PC-9 (cell line): ENCODE results near the gene TRPM1. TPM values are rescaled to one million over a fixed set of nuclear protein-coding genes. Genes with fewer than 3 reads are reported as not detected.

ENCODE experiments used
- BruUV-seq: library from RNA; stranded (reverse); fragments of 400-500 nt; replicated peaks from 2 replicates; lab custom pipeline; 2021; lab: Mats Ljungman, UMichigan
- CTCF ChIA-PET: fragments of 300-600 bp; sonication (Branson Sonifier 250); formaldehyde crosslinking; loops from one replicate; lab custom pipeline; 2022; ENCODE audit warnings: antibody characterized with exemption; lab: Charles Lee
- POLR2A ChIA-PET: fragments of 300-600 bp; sonication (Branson Sonifier 250); formaldehyde crosslinking; loops from one replicate; lab custom pipeline; 2022; ENCODE audit warnings: antibody characterized with exemption; ENCODE audit not compliant: unreplicated experiment; lab: Charles Lee
- DNase-seq, 2 experiments: peaks; one replicate each; pipeline versions ENCODE4 v3.0.0 to v3.0.0-alpha.2; 2015 to 2022; ENCODE audit warnings: mixed read lengths in 1 of 2
- H2AFZ ChIP-seq: fragments of 200-600 bp; sonication (generic); 2 replicates; pipeline ENCODE4 v1.8.1; 2017; ENCODE audit warnings: antibody characterized with exemption
- H3F3A ChIP-seq: fragments of 200-600 bp; sonication (generic); 2 replicates; pipeline ENCODE4 v1.8.1; 2017; ENCODE audit warnings: antibody characterized with exemption, mild to moderate bottlenecking, low read depth; ENCODE audit not compliant: insufficient read depth
- H3K27ac ChIP-seq: fragments of 200-600 bp; sonication (generic); 2 replicates; pipeline ENCODE4 v1.6.1; 2016; ENCODE audit warnings: mixed run types
- H3K27me3 ChIP-seq: fragments of 200-600 bp; sonication (generic); 2 replicates; pipeline ENCODE4 v1.6.1; 2016; ENCODE audit warnings: low read depth, mixed run types; ENCODE audit not compliant: insufficient read depth
- H3K36me3 ChIP-seq: fragments of 200-600 bp; sonication (generic); 2 replicates; pipeline ENCODE4 v1.6.1; 2016; ENCODE audit warnings: low read depth, mixed run types
- H3K4me1 ChIP-seq: fragments of 200-600 bp; sonication (generic); replicated peaks from 2 replicates; pipeline ENCODE4 v1.6.1; 2016; ENCODE audit warnings: mixed run types; ENCODE audit not compliant: insufficient read depth
- H3K4me2 ChIP-seq: fragments of 200-600 bp; sonication (generic); 2 replicates; pipeline ENCODE4 v1.6.1; 2017; ENCODE audit warnings: mixed run types
- H3K4me3 ChIP-seq: fragments of 200-600 bp; sonication (generic); 2 replicates; pipeline ENCODE4 v1.6.1; 2016; ENCODE audit warnings: mixed run types
- H3K79me2 ChIP-seq: fragments of 200-600 bp; sonication (generic); 2 replicates; pipeline ENCODE4 v1.6.1; 2017; ENCODE audit warnings: low read depth, mixed run types
- H3K9me2 ChIP-seq: fragments of 200-600 bp; sonication (generic); 2 replicates; pipeline ENCODE4 v1.8.1; 2017; ENCODE audit warnings: mild to moderate bottlenecking; ENCODE audit not compliant: insufficient read depth
- H3K9me3 ChIP-seq: fragments of 200-600 bp; sonication (generic); 2 replicates; pipeline ENCODE4 v1.8.1; 2016; ENCODE audit warnings: low read depth; ENCODE audit not compliant: insufficient read depth
- H4K20me1 ChIP-seq: fragments of 200-600 bp; sonication (generic); 2 replicates; pipeline ENCODE4 v1.8.1; 2017; ENCODE audit not compliant: insufficient read depth
- CTCF ChIP-seq: fragments of 200-600 bp; sonication (generic); conservative IDR thresholded peaks from 2 replicates; pipeline ENCODE4 v1.6.1; 2017; ENCODE audit warnings: mixed run types, antibody characterized with exemption, mild to moderate bottlenecking, moderate library complexity
- EZH2 ChIP-seq: fragments of 200-600 bp; sonication (generic); IDR thresholded peaks from 2 replicates; pipeline ENCODE4 v1.8.0; 2017; ENCODE audit warnings: antibody characterized with exemption, low read depth
- intact Hi-C: fragments of 100-400 bp; cut with micrococcal nuclease; formaldehyde crosslinking; loops from one replicate; pipeline ENCODE4 v1.10.0; 2022; ENCODE audit not compliant: unreplicated experiment
- total RNA-seq: library from RNA; stranded (reverse); gene quantifications from 2 replicates; pipeline ENCODE4 v1.2.3, GENCODE V29; 2021

Gene TRPM1
- total RNA-seq, 1 experiment from 2014 or later, result not detected

GRCh38 chr15:31017311-31017710, 84.2 kb downstream of the TRPM1 start:
- no peaks in the 10 kb centered on the region for H3K4me1 ChIP-seq
- H4K20me1 ChIP-seq, result no peaks in the 10 kb centered on the region
- no peak for DNase-seq
- H3K4me2 ChIP-seq, result no peak overlapping the region
- no TSS peak for BruUV-seq
- no peaks in the 10 kb centered on the region for H3K9me2 ChIP-seq
- no peak overlapping the region for H3K27ac ChIP-seq
- H2AFZ ChIP-seq, result no peak overlapping the region
- TF ChIP-seq EZH2 (no peak), CTCF (no peak)
- no peaks in the 10 kb centered on the region for H3K9me3 ChIP-seq
- no peak overlapping the region for H3K4me3 ChIP-seq
- intact Hi-C loops, result no loop called here
- no peaks in the 10 kb centered on the region for H3K79me2 ChIP-seq
- no peaks in the 10 kb centered on the region for H3K36me3 ChIP-seq
- H3K27me3 ChIP-seq, result 0 out of 2 replicates have a peak, but pooled peaks cover 10% of the 10 kb centered on the region
- POLR2A ChIA-PET, result no interaction called here
- no peaks in the 10 kb centered on the region for H3F3A ChIP-seq
- CTCF ChIA-PET, result no interaction called here

- no peaks in the 10 kb centered on the region for H3K9me2 ChIP-seq
- no peak for DNase-seq
- H3K4me2 ChIP-seq, result no peak overlapping the region
- H3F3A ChIP-seq, result no peaks in the 10 kb centered on the region
- CTCF ChIA-PET, result no interaction called here
- H4K20me1 ChIP-seq, result no peaks in the 10 kb centered on the region
- no peak overlapping the region for H2AFZ ChIP-seq
- no peaks in the 10 kb centered on the region for H3K4me1 ChIP-seq
- no peak overlapping the region for H3K27ac ChIP-seq
- TF ChIP-seq CTCF, result no peak
- intact Hi-C loops, result no loop called here
- POLR2A ChIA-PET, result no interaction called here
- H3K79me2 ChIP-seq, result no peaks in the 10 kb centered on the region
- no peak overlapping the region for H3K4me3 ChIP-seq
- H3K36me3 ChIP-seq, result no peaks in the 10 kb centered on the region
- 0 out of 2 replicates have a peak, but pooled peaks cover 10% of the 10 kb centered on the region for H3K27me3 ChIP-seq
- no peaks in the 10 kb centered on the region for H3K9me3 ChIP-seq
- BruUV-seq, result no TSS peak
These were observed 85.0 kb downstream of the TRPM1 start for GRCh38 chr15:31016446-31016915.

- Histone ChIP-seq H3K9me3 (no peaks in the 10 kb centered on the region), H2AFZ (no peak overlapping the region), H3K4me3 (no peak overlapping the region), H3K9me2 (no peaks in the 10 kb centered on the region), H3K79me2 (no peaks in the 10 kb centered on the region), H3K27ac (no peak overlapping the region), H3K4me2 (no peak overlapping the region), H3K4me1 (no peaks in the 10 kb centered on the region), H3K36me3 (no peaks in the 10 kb centered on the region), H4K20me1 (no peaks in the 10 kb centered on the region), H3F3A (no peaks in the 10 kb centered on the region), H3K27me3 (0 out of 2 replicates have a peak, but pooled peaks cover 4% of the 10 kb centered on the region)
- POLR2A ChIA-PET, result no interaction called here
- no peak for TF ChIP-seq EZH2
- TF ChIP-seq CTCF, result no peak
- no TSS peak for BruUV-seq
- DNase-seq, result no peak
- intact Hi-C loops, result no loop called here
- CTCF ChIA-PET, result no interaction called here
These were observed 87.0 kb downstream of the TRPM1 start for GRCh38 chr15:31014608-31014925.
